T-helper 1 cell treated with Interleukin-12 subunit alpha and Interleukin-12 subunit beta and Interleukin-4 antibody, amounts not matched to agents 30 μg/mL and 1 μg/mL, for 36 hours (primary cell): Measurements from ENCODE around the gene ATF4.
"Not testable (repeated sequence)": the region's sequence is repeated elsewhere in the genome, so short reads cannot be mapped to it uniquely, and the experiment has no call there.

Source experiments
- H3K27ac Mint-ChIP-seq: one replicate; pipeline ENCODE4 v1.8.0; 2021; ENCODE audit warnings: mild to moderate bottlenecking, mixed read lengths
- H3K27me3 Mint-ChIP-seq: one replicate; pipeline ENCODE4 v1.8.0; 2021; ENCODE audit warnings: low read depth, mixed read lengths
- H3K36me3 Mint-ChIP-seq: one replicate; pipeline ENCODE4 v1.8.0; 2021; ENCODE audit warnings: low read depth, mixed read lengths
- H3K4me1 Mint-ChIP-seq: one replicate; pipeline ENCODE4 v1.8.0; 2021; ENCODE audit warnings: low read depth, mixed read lengths
- H3K4me3 Mint-ChIP-seq: one replicate; pipeline ENCODE4 v1.8.0; 2021; ENCODE audit warnings: mild to moderate bottlenecking, moderate library complexity, mixed read lengths
- H3K9me3 Mint-ChIP-seq: one replicate; pipeline ENCODE4 v1.8.0; 2021; ENCODE audit warnings: mixed read lengths

Gene ATF4

DNA sequence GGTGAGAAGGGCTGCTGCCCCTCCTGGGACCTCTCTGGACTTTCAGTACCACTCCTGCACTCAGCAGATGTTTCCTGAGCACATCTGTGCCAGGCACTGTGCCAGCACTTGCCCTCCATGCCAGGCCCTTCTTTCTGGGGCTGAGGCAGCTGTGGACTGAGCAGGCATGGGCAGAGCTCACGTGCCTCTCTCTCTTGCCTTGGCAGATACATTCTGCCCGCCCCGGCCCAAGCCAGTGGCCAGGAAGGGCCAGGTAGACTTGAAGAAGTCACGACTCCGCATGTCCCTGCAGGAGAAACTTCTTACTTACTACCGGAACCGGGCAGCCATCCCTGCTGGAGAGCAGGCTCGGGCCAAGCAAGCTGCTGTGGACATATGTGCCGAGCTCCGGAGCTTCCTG, 8.3 kb upstream of the ATF4 start:
- H3K4me1 Mint-ChIP-seq: peaks cover 26% of the 10 kb centered on the region
- no peak overlapping the region for H3K4me3 Mint-ChIP-seq
- no peaks in the 10 kb centered on the region for H3K27me3 Mint-ChIP-seq
- H3K9me3 Mint-ChIP-seq: no peaks in the 10 kb centered on the region
- peaks cover 46% of the 10 kb centered on the region for H3K36me3 Mint-ChIP-seq
- H3K27ac Mint-ChIP-seq: no peak overlapping the region

GRCh38 chr22:39513791-39514190, 6.6 kb upstream of the ATF4 start:
- Mint-ChIP-seq H3K9me3 (no peaks in the 10 kb centered on the region), H3K27ac (no peak overlapping the region), H3K4me3 (no peak overlapping the region), H3K4me1 (peaks cover 28% of the 10 kb centered on the region), H3K27me3 (no peaks in the 10 kb centered on the region), H3K36me3 (peaks cover 39% of the 10 kb centered on the region)

GRCh38 chr22:39514373-39514973, 5.9 kb upstream of the ATF4 start:
- Mint-ChIP-seq H3K27me3 (no peaks in the 10 kb centered on the region), H3K4me1 (peaks cover 33% of the 10 kb centered on the region), H3K9me3 (no peaks in the 10 kb centered on the region), H3K27ac (no peak overlapping the region), H3K36me3 (peaks cover 35% of the 10 kb centered on the region), H3K4me3 (no peak overlapping the region)

GRCh38 chr22:39515266-39516050, 4.9 kb upstream of the ATF4 start:
- Mint-ChIP-seq H3K27me3 (peaks cover 3% of the 10 kb centered on the region), H3K4me1 (peaks cover 33% of the 10 kb centered on the region), H3K27ac (peak overlapping the region; percentile 37), H3K36me3 (peaks cover 36% of the 10 kb centered on the region), H3K4me3 (no peak overlapping the region), H3K9me3 (no peaks in the 10 kb centered on the region)

DNA sequence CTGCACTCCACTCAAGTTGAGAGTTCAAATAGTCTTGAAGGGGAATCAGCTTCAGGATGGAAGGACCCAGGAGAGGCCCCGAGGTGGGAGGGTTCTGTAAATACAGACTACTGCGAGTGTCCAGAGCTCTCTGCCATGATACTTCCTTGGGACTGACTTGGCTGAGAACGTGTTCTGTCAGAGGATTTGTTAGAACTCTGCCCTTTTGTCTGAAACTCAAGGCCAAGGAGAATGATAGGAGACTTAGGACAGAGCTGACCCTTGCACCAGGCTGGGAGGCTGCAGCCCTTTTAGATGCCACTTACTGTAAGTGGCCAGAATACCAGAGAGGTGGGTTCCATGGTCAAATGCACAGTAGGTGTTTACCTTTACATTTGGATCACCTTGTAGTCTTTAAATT, 2.9 kb upstream of the ATF4 start:
- peaks cover 39% of the 10 kb centered on the region for H3K4me1 Mint-ChIP-seq

DNA sequence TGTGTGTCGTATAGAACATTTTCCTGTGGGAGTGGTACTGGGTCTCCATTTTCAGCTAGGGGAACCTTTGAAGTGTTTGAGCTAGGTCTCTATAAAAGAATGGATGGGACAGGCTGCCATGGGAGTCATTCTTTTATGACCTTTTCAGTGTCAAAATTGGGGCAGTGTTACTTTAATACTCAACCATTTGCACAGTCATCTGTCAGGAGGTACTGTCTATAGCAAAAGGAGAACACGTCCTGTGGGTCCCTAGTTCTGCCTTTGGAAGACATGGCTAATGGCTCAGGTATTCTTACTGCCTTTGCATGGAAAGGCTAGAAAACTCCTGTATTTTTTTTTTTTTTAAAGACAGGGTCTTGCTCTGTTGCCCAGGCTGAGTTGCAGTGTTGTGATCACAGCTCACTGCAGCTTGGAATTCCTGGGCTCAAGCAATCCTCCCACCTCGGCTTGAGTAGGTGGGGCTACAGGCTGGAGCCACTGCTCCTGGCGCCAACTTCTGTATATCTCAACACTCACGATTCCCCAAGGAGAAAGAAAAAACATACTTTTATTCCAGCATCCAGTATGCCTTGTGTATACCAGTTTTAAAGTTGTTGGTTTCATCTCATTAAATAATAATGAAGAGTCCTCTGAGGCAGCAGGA, 2.1 kb upstream of the ATF4 start:
- peaks cover 50% of the 10 kb centered on the region for H3K36me3 Mint-ChIP-seq
- peaks cover 46% of the 10 kb centered on the region for H3K4me1 Mint-ChIP-seq

More for the DNA sequence above, 2.9 kb upstream of the ATF4 start:
- no peaks in the 10 kb centered on the region for H3K9me3 Mint-ChIP-seq
- no peak overlapping the region for H3K4me3 Mint-ChIP-seq
- H3K27me3 Mint-ChIP-seq: peaks cover 3% of the 10 kb centered on the region
- peak overlapping the region; percentile 36 for H3K27ac Mint-ChIP-seq
- peaks cover 49% of the 10 kb centered on the region for H3K36me3 Mint-ChIP-seq

DNA sequence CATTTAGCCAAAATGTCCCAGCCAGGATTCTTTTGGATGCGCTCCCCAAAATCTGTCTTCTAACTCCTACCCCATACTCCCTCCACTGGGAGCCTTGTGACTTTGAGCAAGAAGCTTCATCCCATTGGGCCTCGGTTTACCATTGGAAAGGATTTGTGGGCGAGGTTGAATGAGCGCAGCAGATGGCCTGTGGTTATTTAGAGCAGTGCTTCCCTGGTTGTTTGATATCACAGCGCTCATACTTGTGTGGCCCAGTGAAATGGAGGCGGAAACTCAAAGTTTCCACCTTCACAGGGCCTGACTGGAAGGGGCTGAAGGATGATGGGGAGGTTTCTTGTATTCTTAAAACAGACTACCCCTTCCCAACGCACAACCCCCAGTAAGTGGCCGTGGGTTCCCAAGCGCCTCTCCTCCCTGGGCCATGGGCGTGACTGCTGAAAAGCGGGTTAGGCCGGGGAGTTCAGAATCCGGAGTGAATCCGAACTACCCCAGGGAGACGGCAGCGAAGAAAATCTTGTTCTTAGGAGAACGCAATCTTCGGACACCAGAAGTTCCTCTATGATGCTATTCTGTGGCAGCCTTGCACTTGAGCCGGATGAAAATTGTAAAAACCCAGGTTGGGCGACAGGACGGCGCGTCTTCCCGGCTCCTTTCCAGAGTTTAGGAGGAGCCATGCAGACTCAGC, 1.2 kb upstream of the ATF4 start:
- peak overlapping the region; percentile 91 for H3K4me3 Mint-ChIP-seq
- H3K4me1 Mint-ChIP-seq: peaks cover 49% of the 10 kb centered on the region
- H3K9me3 Mint-ChIP-seq: no peaks in the 10 kb centered on the region
- H3K27me3 Mint-ChIP-seq: peaks cover 3% of the 10 kb centered on the region
- H3K27ac Mint-ChIP-seq: peak overlapping the region; percentile 97
- H3K36me3 Mint-ChIP-seq: peaks cover 52% of the 10 kb centered on the region

More for the DNA sequence above, 2.1 kb upstream of the ATF4 start:
- H3K27me3 Mint-ChIP-seq: peaks cover 3% of the 10 kb centered on the region
- H3K4me3 Mint-ChIP-seq: peak overlapping the region; percentile 91
- no peaks in the 10 kb centered on the region for H3K9me3 Mint-ChIP-seq
- peak overlapping the region; percentile 97 for H3K27ac Mint-ChIP-seq

- peaks cover 51% of the 10 kb centered on the region for H3K36me3 Mint-ChIP-seq
Measured at GRCh38 chr22:39519681-39520225, 609 bp upstream of the ATF4 start.

DNA sequence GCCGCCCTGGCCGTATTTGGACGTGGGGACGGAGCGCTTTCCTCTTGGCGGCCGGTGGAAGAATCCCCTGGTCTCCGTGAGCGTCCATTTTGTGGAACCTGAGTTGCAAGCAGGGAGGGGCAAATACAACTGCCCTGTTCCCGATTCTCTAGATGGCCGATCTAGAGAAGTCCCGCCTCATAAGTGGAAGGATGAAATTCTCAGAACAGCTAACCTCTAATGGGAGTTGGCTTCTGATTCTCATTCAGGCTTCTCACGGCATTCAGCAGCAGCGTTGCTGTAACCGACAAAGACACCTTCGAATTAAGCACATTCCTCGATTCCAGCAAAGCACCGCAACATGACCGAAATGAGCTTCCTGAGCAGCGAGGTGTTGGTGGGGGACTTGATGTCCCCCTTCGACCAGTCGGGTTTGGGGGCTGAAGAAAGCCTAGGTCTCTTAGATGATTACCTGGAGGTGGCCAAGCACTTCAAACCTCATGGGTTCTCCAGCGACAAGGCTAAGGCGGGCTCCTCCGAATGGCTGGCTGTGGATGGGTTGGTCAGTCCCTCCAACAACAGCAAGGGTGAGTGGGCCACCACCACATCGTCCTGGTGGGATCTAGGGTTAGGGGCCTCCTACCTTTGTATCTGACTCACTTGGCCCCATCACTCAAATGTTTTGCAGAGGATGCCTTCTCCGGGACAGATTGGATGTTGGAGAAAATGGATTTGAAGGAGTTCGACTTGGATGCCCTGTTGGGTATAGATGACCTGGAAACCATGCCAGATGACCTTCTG, 934 bp downstream of the ATF4 start:
- not testable (repeated sequence) for H3K9me3 Mint-ChIP-seq, H3K27me3 Mint-ChIP-seq
- Mint-ChIP-seq H3K4me1 (peaks cover 50% of the 10 kb centered on the region), H3K4me3 (peak overlapping the region; percentile 91), H3K36me3 (peaks cover 55% of the 10 kb centered on the region), H3K27ac (peak overlapping the region; percentile 80)

More at GRCh38 chr22:39519681-39520225, 609 bp upstream of the ATF4 start:
- peak overlapping the region; percentile 97 for H3K27ac Mint-ChIP-seq
- no peaks in the 10 kb centered on the region for H3K9me3 Mint-ChIP-seq
- peaks cover 3% of the 10 kb centered on the region for H3K27me3 Mint-ChIP-seq
- peak overlapping the region; percentile 91 for H3K4me3 Mint-ChIP-seq
- H3K4me1 Mint-ChIP-seq: peaks cover 45% of the 10 kb centered on the region

- Mint-ChIP-seq H3K4me3 (peak overlapping the region; percentile 91), H3K4me1 (peaks cover 54% of the 10 kb centered on the region), H3K36me3 (peaks cover 54% of the 10 kb centered on the region), H3K27ac (peak overlapping the region; percentile 80)
- not testable (repeated sequence) for H3K9me3 Mint-ChIP-seq, H3K27me3 Mint-ChIP-seq
Measured at GRCh38 chr22:39522091-39522490, 1.7 kb downstream of the ATF4 start.

DNA sequence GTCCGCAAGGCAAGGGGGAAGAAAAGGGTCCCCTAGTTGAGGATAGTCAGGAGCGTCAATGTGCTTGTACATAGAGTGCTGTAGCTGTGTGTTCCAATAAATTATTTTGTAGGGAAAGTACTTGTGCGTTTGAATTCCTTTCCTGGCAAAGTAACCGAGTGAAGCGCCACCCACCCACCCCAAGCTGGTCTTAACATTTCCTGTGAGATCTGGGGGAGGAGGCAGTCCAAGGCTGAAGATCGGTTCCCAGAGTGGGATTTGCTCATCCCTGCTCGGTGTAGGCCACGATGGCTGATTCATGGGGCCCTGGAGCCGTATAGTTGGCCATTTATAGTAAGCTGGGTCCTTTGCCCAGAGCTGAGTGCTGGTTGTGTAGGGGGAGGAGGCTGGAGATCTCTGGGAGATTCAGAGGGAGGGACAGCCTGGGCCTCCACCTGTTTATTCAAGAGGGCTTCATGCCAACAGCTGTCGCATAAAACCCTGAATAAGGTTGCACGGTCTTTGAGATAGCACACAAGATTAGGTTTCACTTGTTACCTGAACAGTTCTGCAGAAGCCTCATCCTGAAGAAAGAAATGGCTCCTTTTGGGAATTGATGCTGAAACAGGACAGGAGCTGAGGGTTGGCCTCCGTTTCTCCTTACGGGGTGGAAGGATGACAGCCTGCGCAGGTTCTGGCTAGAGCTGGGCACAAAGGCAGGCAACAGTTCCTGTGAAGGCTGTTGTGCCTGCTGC, 2.4 kb downstream of the ATF4 start:
- Mint-ChIP-seq H3K27me3 (peaks cover 3% of the 10 kb centered on the region), H3K36me3 (peaks cover 57% of the 10 kb centered on the region), H3K27ac (peak overlapping the region; percentile 80), H3K4me3 (peak overlapping the region; percentile 91), H3K9me3 (no peaks in the 10 kb centered on the region), H3K4me1 (peaks cover 58% of the 10 kb centered on the region)

DNA sequence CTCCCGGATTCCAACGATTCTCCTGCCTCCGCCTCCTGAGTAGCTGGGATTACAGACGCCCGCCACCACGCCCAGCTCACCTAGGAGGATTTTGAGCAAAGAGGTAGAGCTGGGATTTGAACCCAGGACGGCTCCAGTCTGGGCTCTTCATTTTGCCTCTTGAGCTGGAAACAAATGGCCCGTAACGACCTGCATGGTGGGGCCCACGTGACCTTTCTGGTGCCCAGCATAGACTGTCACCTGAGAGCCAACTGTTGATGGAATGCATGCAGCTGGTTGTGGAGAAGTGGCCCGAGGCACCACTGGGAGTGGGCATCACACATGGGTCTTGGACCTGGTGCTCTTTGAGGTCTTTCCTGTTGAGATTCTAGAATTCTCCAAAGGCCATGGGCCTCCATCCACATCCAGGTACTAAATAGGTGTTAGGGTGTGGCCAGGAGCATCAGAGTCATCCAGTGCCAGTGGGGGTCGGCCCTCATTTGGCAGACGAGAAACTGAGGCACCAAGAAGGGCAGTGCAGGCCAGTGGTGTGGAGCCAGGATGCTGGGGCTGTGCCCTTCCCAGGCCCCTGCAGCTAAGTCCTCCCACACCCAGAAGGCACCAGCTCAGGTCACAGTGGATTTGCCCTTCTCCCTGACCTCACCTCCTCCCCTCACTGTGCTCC, 3.9 kb downstream of the ATF4 start:
- Mint-ChIP-seq H3K27me3 (peaks cover 3% of the 10 kb centered on the region), H3K4me1 (peaks cover 60% of the 10 kb centered on the region), H3K36me3 (peaks cover 67% of the 10 kb centered on the region), H3K27ac (peak overlapping the region; percentile 49), H3K4me3 (peak overlapping the region; percentile 52), H3K9me3 (no peaks in the 10 kb centered on the region)
